Measurements from ENCODE around the gene RAD51B.
"Not testable (repeated sequence)": the region's sequence is repeated elsewhere in the genome, so short reads cannot be mapped to it uniquely, and the experiment has no call there.

DNA sequence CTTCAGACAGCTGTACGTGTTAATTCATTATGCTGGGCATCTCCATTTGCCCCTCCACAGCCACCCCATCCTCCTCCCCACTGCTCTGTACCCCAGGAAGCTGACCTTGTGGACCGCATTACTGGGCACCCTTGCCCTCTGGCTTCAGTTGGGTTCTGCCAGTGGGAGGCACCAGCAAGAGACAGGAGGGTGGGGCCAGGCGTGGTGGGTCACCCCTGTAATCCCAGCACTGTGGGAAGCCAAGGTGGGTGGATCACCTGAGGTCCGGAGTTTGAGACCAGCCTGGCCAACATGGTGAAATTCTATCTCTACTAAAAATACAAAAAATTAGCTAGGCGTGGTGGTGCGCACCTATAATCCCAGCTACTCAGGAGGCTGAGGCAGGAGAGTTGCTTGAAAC lies 843.2 kb downstream of the RAD51B start:
- TF ChIP-seq, protein P1, sequence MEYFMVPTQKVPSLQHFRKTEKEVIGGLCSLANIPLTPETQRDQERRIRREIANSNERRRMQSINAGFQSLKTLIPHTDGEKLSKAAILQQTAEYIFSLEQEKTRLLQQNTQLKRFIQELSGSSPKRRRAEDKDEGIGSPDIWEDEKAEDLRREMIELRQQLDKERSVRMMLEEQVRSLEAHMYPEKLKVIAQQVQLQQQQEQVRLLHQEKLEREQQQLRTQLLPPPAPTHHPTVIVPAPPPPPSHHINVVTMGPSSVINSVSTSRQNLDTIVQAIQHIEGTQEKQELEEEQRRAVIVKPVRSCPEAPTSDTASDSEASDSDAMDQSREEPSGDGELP (CRISPR knock-in tag; IDR thresholded peaks at IDR 0.05; ENCODE audit: borderline replicate concordance) = not testable (repeated sequence)
- TF ChIP-seq, protein P2, sequence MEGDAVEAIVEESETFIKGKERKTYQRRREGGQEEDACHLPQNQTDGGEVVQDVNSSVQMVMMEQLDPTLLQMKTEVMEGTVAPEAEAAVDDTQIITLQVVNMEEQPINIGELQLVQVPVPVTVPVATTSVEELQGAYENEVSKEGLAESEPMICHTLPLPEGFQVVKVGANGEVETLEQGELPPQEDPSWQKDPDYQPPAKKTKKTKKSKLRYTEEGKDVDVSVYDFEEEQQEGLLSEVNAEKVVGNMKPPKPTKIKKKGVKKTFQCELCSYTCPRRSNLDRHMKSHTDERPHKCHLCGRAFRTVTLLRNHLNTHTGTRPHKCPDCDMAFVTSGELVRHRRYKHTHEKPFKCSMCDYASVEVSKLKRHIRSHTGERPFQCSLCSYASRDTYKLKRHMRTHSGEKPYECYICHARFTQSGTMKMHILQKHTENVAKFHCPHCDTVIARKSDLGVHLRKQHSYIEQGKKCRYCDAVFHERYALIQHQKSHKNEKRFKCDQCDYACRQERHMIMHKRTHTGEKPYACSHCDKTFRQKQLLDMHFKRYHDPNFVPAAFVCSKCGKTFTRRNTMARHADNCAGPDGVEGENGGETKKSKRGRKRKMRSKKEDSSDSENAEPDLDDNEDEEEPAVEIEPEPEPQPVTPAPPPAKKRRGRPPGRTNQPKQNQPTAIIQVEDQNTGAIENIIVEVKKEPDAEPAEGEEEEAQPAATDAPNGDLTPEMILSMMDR (IDR thresholded peaks at IDR 0.05 in 2 of 3, conservative IDR thresholded peaks at IDR 0.05 in 1 of 3; ENCODE audit: insufficient read depth in 2 of 3, low read depth in 1 of 3, low read length in 3 of 3) = not testable (repeated sequence)
- TF ChIP-seq, protein P3, sequence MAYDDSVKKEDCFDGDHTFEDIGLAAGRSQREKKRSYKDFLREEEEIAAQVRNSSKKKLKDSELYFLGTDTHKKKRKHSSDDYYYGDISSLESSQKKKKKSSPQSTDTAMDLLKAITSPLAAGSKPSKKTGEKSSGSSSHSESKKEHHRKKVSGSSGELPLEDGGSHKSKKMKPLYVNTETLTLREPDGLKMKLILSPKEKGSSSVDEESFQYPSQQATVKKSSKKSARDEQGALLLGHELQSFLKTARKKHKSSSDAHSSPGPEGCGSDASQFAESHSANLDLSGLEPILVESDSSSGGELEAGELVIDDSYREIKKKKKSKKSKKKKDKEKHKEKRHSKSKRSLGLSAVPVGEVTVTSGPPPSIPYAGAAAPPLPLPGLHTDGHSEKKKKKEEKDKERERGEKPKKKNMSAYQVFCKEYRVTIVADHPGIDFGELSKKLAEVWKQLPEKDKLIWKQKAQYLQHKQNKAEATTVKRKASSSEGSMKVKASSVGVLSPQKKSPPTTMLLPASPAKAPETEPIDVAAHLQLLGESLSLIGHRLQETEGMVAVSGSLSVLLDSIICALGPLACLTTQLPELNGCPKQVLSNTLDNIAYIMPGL (CRISPR knock-in tag; IDR thresholded peaks at IDR 0.05) = not testable (repeated sequence)
- TF ChIP-seq NFIX (CRISPR knock-in tag; IDR thresholded peaks at IDR 0.05; ENCODE audit: low read depth); XRCC3 (IDR thresholded peaks at IDR 0.05); EP300 (IDR thresholded peaks at IDR 0.05; ENCODE audit: low read length); TARDBP (IDR thresholded peaks at IDR 0.05); DNMT1 (IDR thresholded peaks at IDR 0.05); ZBED1 (IDR thresholded peaks at IDR 0.05); ZNF274 (IDR thresholded peaks at IDR 0.05; ENCODE audit: borderline replicate concordance, low read depth, low read length); BMI1 (IDR thresholded peaks at IDR 0.05; ENCODE audit: low read length); PTRF (tag; IDR thresholded peaks at IDR 0.05); CREB1 (IDR thresholded peaks at IDR 0.05); CREB1 (CRISPR knock-in tag; IDR thresholded peaks at IDR 0.05): not testable (repeated sequence)

Measured in K562 (cell line).